Breast epithelium (tissue), 4 donors: ENCODE data around the gene ZBTB43. TPM values are rescaled to one million over a fixed set of nuclear protein-coding genes. Genes with fewer than 3 reads are reported as not detected.

Experiments
- DNase-seq, 2 donors: peaks; one replicate each; pipeline ENCODE4 v3.0.0-alpha.2; 2019; ENCODE audit warnings: low spot score in 2 of 2
- H3K27ac ChIP-seq, 2 donors: fragments of 200-600 bp; sonication (generic) in 1 of 2; one replicate each; pipeline ENCODE4 v1.5.1; 2016 to 2019; ENCODE audit warnings: mild to moderate bottlenecking in 1 of 2
- H3K27me3 ChIP-seq, 2 donors: fragments of 200-600 bp; sonication (generic) in 1 of 2; one replicate each; pipeline versions ENCODE4 v1.5.1 to v1.6.0; 2017 to 2019; ENCODE audit warnings: control low read depth in 1 of 2, mild to moderate bottlenecking in 1 of 2
- H3K36me3 ChIP-seq: fragments of 200-600 bp; one replicate; pipeline ENCODE4 v1.5.1; 2019
- H3K4me1 ChIP-seq, 2 donors: fragments of 200-600 bp; sonication (generic); one replicate each; pipeline ENCODE4 v1.5.1; 2016 to 2019; ENCODE audit warnings: control low read depth in 1 of 2
- H3K4me3 ChIP-seq, 3 donors: fragments of 200-600 bp; sonication (generic); 1 replicate in 2 of 3; 2 replicates in 1 of 3; pipeline ENCODE4 v1.5.1; 2016 to 2019; ENCODE audit warnings: mild to moderate bottlenecking in 3 of 3, moderate library complexity in 2 of 3
- H3K9me3 ChIP-seq, 2 donors: fragments of 200-600 bp; sonication (generic) in 1 of 2; one replicate each; pipeline ENCODE4 v1.5.1; 2016 to 2019; ENCODE audit warnings: control low read depth in 1 of 2
- CTCF ChIP-seq, 3 donors: fragments of 450-650 bp; IDR thresholded peaks; one replicate each; pipeline ENCODE4 v1.5.1; 2016 to 2017; ENCODE audit warnings: antibody characterized with exemption in 3 of 3, mild to moderate bottlenecking in 3 of 3, moderate library complexity in 3 of 3
- POLR2A ChIP-seq: fragments of 450-650 bp; IDR thresholded peaks from one replicate; pipeline ENCODE4 v1.6.1; 2016; ENCODE audit warnings: antibody characterized with exemption, mild to moderate bottlenecking, moderate library complexity
- POLR2AphosphoS5 ChIP-seq, 3 donors: sonication (generic); formaldehyde crosslinking; IDR thresholded peaks; one replicate each; pipeline ENCODE4 v1.6.1; 2017; ENCODE audit warnings: antibody characterized with exemption in 3 of 3
- intact Hi-C: fragments of 100-400 bp; cut with DNase I; formaldehyde crosslinking; loops from one replicate; pipeline ENCODE4 v1.15.1; 2023; ENCODE audit warnings: low total_unique reads
- total RNA-seq, 3 donors: library from RNA; depleted of rRNA; stranded (reverse); fragments of >200 nt; gene quantifications; one replicate each; pipeline ENCODE4 v1.1.0, GENCODE V29; 2016

The ZBTB43 gene
- total RNA-seq, 3 donors from 2014 or later = 10.9 to 20.6 (median 13.1) TPM

GRCh38 chr9:126851286-126851880 is 46.5 kb downstream of the ZBTB43 start:
- Histone ChIP-seq H3K27me3 (no peaks in the 10 kb centered on the region), H3K27ac (no peak overlapping the region), H3K36me3 (no peaks in the 10 kb centered on the region), H3K9me3 (no peaks in the 10 kb centered on the region), H3K4me1 (no peaks in the 10 kb centered on the region), H3K4me3 (no peak overlapping the region)
- TF ChIP-seq POLR2AphosphoS5 (IDR thresholded peaks at IDR 0.05) = no peak
- TF ChIP-seq POLR2A = no peak
- TF ChIP-seq CTCF (IDR thresholded peaks at IDR 0.05) = no peak
- no peak for DNase-seq
- intact Hi-C loops = no loop called here

DNA sequence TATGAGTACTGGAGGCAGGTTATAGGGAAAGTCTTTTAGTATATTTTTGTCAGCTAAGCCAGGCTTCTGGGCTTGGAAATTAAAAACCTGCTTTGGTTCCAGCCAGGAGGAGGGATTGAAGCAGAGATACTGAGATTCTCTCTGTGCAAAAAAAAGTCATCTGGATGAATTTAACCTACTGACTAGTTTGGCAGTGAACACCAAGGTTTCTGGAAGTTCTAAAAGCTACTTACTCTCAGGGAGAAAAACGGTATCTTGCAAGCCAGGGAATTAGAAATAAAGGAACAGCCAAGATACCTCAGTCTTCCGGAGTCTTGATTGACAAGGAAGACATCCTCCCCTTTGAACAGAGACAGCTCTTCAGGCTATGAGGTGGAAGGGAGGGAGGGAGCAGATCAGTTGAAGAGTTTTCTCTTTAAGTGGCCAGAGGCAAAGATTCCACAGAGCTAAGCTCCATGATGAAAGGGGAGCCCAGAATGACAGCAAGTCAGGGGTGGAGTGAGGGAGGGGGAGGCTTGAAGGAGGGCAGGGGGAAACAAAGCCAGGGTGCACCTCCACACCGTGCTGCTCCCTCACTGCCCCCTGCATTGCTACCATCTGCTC is 47.3 kb downstream of the ZBTB43 start:
- intact Hi-C loops = no loop called here
- no peak for TF ChIP-seq POLR2A
- TF ChIP-seq CTCF (IDR thresholded peaks at IDR 0.05) = no peak
- Histone ChIP-seq H3K9me3 (no peaks in the 10 kb centered on the region), H3K27ac (no peak overlapping the region), H3K27me3 (no peaks in the 10 kb centered on the region), H3K4me3 (no peak overlapping the region), H3K4me1 (no peaks in the 10 kb centered on the region), H3K36me3 (no peaks in the 10 kb centered on the region)
- no peak for DNase-seq

GRCh38 chr9:126853667-126854066 is 48.8 kb downstream of the ZBTB43 start:
- Histone ChIP-seq H3K4me1 (no peaks in the 10 kb centered on the region), H3K27ac (no peak overlapping the region), H3K27me3 (no peaks in the 10 kb centered on the region), H3K9me3 (no peaks in the 10 kb centered on the region), H3K36me3 (no peaks in the 10 kb centered on the region), H3K4me3 (no peak overlapping the region)
- intact Hi-C loops = no loop called here
- TF ChIP-seq POLR2AphosphoS5 (IDR thresholded peaks at IDR 0.05) (no peak), CTCF (IDR thresholded peaks at IDR 0.05) (no peak), POLR2A (no peak)
- no peak for DNase-seq

DNA sequence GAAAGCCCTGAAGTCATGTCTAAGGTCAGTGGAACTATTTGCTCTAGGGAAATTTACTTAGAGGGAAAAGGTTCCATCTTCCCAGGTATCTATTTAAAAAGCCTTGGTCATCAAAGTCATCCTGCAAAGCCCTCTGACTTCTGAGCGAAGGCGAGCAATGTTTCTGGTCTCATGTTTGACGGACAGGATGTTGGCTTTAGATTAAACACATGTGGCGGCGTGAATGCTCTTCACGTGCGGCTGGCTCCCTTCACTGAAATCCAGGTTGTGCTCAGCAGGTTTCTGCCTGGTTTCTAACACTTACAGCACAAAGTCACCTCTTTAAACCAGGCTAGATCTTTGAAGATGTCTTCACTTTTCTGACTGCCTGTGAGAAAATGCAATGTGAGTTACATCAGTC is 49.9 kb downstream of the ZBTB43 start:
- Histone ChIP-seq H3K36me3 (no peaks in the 10 kb centered on the region), H3K9me3 (no peaks in the 10 kb centered on the region), H3K27me3 (no peaks in the 10 kb centered on the region), H3K4me1 (no peaks in the 10 kb centered on the region), H3K27ac (no peak overlapping the region), H3K4me3 (no peak overlapping the region)
- intact Hi-C loops = no loop called here
- TF ChIP-seq CTCF (IDR thresholded peaks at IDR 0.05) (no peak), POLR2AphosphoS5 (IDR thresholded peaks at IDR 0.05) (no peak), POLR2A (no peak)
- DNase-seq = no peak

- Histone ChIP-seq H3K27me3 (no peaks in the 10 kb centered on the region), H3K36me3 (no peaks in the 10 kb centered on the region), H3K9me3 (no peaks in the 10 kb centered on the region), H3K4me3 (no peak overlapping the region), H3K27ac (no peak overlapping the region), H3K4me1 (no peaks in the 10 kb centered on the region)
- intact Hi-C loops = no loop called here
- no peak for DNase-seq
- TF ChIP-seq POLR2AphosphoS5 (IDR thresholded peaks at IDR 0.05) (no peak), POLR2A (no peak), CTCF (IDR thresholded peaks at IDR 0.05) (no peak)
These were observed 51.6 kb downstream of the ZBTB43 start for GRCh38 chr9:126856326-126856877.
